SK-MEL-5 (cell line): ENCODE results near the gene MAGEA10. TPM values are rescaled to one million over a fixed set of nuclear protein-coding genes. Genes with fewer than 3 reads are reported as not detected.
"Not testable (repeated sequence)": the region's sequence is repeated elsewhere in the genome, so short reads cannot be mapped to it uniquely, and the experiment has no call there.

Source experiments
- DNase-seq: peaks from one replicate; pipeline ENCODE4 v3.0.0-alpha.2; 2016; ENCODE audit warnings: low read depth, low spot score
- in situ Hi-C: cut with HindIII; loops from 2 replicates; pipeline ENCODE4 v1.10.0; 2016; ENCODE audit warnings: low sequenced_read_pairs, high pct_unique_total_duplicates, low pct_unique_long_range_greater_than_20kb
- polyA plus RNA-seq, 2 experiments: library from polyadenylated mRNA; depleted of rRNA; stranded (reverse); fragments of >200 nt; gene quantifications; 2 replicates each; pipeline ENCODE4 v1.2.3, GENCODE V29; 2015
- total RNA-seq: library from RNA; depleted of rRNA; stranded (reverse); fragments of >200 nt; shearing (Covaris generic); gene quantifications from 2 replicates; pipeline ENCODE4 v1.2.3, GENCODE V29; 2014; rRNA removed

Gene MAGEA10
- total RNA-seq = 0.13 TPM in 2 replicates
- polyA plus RNA-seq (2015; cell fraction: cytosol; rRNA removed) = 1.0 and 1.6 TPM in 2 replicates
- 1.4 and 3.9 TPM in 2 replicates for polyA plus RNA-seq (2015; cell fraction: nucleus; rRNA removed)

GRCh38 chrX:152138388-152138784, at the start of gene MAGEA10:
MAGEA10 (minus strand) TSS chrX:152138577; CDS start chrX:152135620, 2,957 bp downstream.
- DNase-seq = no peak
- in situ Hi-C loops = no loop called here

DNA sequence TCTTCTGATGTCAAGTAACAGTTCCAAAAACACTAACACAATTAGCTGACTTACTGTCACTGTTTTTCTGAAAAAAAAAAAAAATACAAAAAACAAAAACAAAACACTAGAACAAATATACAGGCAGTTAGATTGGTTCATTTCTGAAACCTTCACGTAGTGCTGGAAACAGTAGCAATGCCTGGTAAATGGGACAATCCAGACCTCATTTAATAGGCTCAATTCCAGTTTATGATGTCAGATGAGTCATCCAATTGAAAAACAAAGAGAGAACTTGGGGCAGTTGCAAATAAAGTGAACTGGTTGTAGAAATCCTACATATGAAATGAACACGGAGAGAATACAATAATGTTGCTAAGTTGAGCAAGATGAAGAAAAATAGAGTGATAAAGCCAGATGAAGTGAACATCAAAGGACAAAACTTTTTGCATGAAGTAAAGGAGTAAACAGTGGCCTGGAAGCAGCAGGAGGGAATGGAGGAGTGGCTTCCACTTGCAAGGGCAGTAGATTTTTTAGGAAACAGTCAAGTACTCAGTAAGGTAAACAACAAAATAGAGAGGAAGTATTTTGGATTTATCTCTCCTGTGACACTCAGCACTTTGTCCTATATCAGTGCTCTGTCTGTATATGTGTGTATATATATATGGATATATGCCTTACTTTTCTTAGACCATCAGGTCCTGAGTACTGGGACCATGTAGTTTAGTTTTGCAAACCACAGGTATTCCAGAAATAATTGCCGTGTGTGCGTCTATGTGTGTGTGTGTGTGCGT, 39.3 kb upstream of the MAGEA10 start:
- no peak for DNase-seq
- in situ Hi-C loops = no loop called here

GRCh38 chrX:152177052-152177451, 38.7 kb upstream of the MAGEA10 start:
- in situ Hi-C loops = no loop called here
- no peak for DNase-seq

GRCh38 chrX:152175892-152176291, 37.5 kb upstream of the MAGEA10 start:
- in situ Hi-C loops, DNase-seq: not testable (repeated sequence)

- DNase-seq, in situ Hi-C loops: not testable (repeated sequence)
Observed at GRCh38 chrX:152173923-152174322, 35.5 kb upstream of the MAGEA10 start.

DNA sequence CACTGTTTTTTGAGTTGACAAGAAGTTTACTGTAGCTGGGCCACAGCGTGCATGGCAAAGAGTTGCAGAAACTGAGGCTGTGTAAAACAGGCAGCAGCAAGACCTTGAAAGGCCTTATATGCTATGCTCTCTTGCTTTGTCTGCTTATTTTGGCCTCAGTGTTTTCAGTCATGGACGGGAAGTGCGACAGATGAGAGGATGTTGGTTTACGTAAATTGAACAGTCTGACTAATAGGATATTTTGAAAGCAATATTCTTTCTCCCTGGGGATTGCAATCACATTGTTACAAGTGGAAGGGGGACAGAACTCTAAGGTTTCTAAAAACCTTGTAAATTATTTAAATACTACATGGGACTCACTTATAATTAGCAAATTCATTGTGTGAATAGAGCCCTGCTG, 32.2 kb upstream of the MAGEA10 start:
- DNase-seq = no peak
- in situ Hi-C loops = no loop called here

GRCh38 chrX:152165033-152165743, 26.8 kb upstream of the MAGEA10 start:
- in situ Hi-C loops = no loop called here
- DNase-seq = no peak

- no peak for DNase-seq
- in situ Hi-C loops = no loop called here
Observed at GRCh38 chrX:152157042-152157441, 18.7 kb upstream of the MAGEA10 start.

- DNase-seq = no peak
- in situ Hi-C loops = no loop called here
Observed at GRCh38 chrX:152155766-152156310, 17.5 kb upstream of the MAGEA10 start.

- no peak for DNase-seq
- in situ Hi-C loops = no loop called here
Observed at GRCh38 chrX:152154050-152154449, 15.7 kb upstream of the MAGEA10 start.

- DNase-seq = no peak
- in situ Hi-C loops = no loop called here
Observed at GRCh38 chrX:152151256-152151655, 12.9 kb upstream of the MAGEA10 start.

DNA sequence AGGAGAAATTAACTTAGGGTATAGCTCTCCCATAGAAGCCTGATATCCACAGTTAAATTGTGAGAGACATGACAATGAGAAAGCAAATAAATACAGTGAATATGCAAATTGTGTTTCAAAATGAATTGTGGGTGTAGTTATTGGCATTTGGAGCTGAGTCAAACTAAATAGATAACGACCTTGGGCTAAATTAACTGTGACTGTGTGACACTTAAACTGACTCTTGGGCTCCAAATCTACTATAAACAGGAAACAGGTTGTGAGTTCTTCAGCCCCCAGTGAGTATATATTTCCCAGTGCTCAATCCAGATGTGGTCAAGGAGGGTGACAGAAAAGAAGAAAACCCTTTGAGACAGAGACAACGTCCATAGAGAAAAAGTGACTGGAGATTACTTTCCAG, 11.3 kb upstream of the MAGEA10 start:
- DNase-seq = no peak
- in situ Hi-C loops = no loop called here

DNA sequence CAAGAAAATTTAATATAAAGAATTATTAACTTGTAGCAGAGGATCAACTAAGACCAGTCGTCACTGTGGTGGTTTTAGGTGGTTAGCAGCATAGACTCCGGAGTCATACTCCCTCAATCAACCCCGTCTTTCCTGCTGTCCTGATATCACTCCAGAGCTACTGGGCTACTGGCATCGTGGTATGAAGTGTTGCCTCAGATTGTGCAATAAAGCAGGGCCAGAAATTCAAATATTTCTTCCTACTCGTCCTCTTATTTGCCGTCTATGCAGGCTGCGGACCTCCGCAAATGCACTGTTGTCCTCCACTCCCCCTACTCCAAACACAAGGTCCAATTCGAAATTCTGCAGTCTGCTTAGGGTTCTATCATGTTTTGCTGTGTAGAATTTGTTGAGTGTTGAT, 1.2 kb upstream of the MAGEA10 start:
- in situ Hi-C loops = no loop called here
- no peak for DNase-seq

- in situ Hi-C loops = no loop called here
- DNase-seq = no peak
Observed at GRCh38 chrX:152137771-152138387, 498 bp downstream of the MAGEA10 start.

GRCh38 chrX:152136312-152136711, 2.1 kb downstream of the MAGEA10 start:
- no peak for DNase-seq
- in situ Hi-C loops = no loop called here

DNA sequence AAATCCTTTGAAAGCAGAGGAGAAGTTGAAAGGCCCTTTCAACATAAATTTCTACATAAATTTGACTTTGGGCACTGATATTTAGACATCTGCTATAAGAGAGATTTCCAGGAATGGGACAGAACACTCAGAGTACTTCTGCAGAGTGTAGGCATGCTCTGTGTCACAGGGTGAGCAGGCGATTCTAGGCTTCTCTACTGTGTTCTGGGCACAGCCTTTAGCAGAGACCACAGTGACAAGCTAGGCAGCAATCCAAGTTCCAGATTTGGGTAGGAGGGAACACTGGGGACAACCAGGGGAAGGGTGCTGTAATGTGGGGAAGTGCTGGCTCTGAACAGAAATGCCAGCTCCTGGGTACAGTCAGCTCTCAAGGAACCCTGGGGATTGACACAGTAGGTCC, 6.9 kb downstream of the MAGEA10 start:
- no peak for DNase-seq
- in situ Hi-C loops = no loop called here

GRCh38 chrX:152129069-152129844, 9.1 kb downstream of the MAGEA10 start:
- in situ Hi-C loops = not testable (repeated sequence)

More at GRCh38 chrX:152129069-152129844, 9.1 kb downstream of the MAGEA10 start:
- not testable (repeated sequence) for DNase-seq
